HG02642 (cell line): Measurements from ENCODE around the gene DMP1.

ENCODE experiments used
- ATAC-seq: cut with Tn5 transposase; IDR thresholded peaks from one replicate; pipeline ENCODE4 v1.9.1; 2021; ENCODE audit warnings: mild to moderate bottlenecking; ENCODE audit not compliant: unreplicated experiment, poor library complexity

Gene DMP1, protein sequence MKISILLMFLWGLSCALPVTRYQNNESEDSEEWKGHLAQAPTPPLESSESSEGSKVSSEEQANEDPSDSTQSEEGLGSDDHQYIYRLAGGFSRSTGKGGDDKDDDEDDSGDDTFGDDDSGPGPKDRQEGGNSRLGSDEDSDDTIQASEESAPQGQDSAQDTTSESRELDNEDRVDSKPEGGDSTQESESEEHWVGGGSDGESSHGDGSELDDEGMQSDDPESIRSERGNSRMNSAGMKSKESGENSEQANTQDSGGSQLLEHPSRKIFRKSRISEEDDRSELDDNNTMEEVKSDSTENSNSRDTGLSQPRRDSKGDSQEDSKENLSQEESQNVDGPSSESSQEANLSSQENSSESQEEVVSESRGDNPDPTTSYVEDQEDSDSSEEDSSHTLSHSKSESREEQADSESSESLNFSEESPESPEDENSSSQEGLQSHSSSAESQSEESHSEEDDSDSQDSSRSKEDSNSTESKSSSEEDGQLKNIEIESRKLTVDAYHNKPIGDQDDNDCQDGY

DNA sequence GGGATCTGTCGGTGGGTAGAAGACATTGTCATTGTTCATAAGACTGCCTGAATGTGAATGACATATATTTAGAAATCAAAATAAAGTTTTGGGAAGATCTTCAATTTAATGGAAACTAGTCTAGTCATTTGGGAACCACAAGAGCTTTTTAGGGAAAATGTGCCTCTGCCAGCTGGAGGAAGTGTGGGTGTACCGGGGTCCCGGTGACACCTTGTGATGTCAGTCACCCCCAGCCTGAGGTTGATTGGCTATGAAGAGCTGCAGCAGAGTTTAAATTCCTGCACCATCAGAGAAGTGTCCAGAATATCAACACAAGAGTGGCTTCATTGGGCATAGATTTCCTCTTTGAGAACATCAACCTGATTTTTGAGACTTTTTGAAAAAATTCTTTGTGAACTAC is at the start of gene DMP1:
Gene DMP1, plus strand, starts transcription at position 301 of the 400 bp plus-strand sequence. CDS start 6,213 bp downstream, outside the sequence.
- ATAC-seq = no peak

- ATAC-seq = no peak
Observed at GRCh38 chr4:87601361-87601760, 48.7 kb upstream of the DMP1 start.

GRCh38 chr4:87608229-87608628 is 41.9 kb upstream of the DMP1 start, which contains the start of gene DSPP:
DSPP (plus strand) TSS chr4:87608529; CDS start chr4:87610909, 2,380 bp downstream.
- no peak for ATAC-seq

DNA sequence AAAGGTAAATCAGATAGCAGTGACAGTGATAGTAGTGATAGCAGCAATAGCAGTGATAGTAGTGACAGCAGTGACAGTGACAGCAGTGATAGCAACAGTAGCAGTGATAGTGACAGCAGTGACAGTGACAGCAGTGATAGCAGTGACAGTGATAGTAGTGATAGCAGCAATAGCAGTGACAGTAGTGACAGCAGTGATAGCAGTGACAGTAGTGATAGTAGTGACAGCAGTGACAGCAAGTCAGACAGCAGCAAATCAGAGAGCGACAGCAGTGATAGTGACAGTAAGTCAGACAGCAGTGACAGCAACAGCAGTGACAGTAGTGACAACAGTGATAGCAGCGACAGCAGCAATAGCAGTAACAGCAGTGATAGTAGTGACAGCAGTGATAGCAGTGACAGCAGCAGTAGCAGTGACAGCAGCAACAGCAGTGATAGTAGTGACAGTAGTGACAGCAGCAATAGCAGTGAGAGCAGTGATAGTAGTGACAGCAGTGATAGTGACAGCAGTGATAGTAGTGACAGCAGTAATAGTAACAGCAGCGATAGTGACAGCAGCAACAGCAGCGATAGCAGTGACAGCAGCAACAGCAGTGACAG is 35.7 kb upstream of the DMP1 start:
- no peak for ATAC-seq

- ATAC-seq = no peak
Observed at GRCh38 chr4:87616268-87616667, 33.8 kb upstream of the DMP1 start.

DNA sequence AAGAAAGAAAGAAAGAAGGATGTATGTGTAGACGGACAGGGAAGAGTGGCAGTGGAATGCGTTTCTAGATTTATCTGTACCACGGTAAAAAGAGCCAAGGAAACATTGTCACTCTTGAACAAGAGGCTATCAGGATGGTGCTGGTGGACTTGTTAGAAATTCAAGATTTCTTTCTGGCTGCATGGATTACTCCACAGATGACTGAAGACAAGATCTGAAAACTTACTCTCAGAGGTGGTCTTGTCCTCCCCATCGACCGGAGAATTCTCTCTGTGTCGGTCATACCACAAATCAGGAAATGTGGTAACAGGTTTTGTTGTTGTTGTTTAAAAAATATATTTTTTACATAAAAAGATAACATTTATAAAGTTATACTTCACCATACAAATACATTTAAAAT is 30.0 kb upstream of the DMP1 start:
- no peak for ATAC-seq

GRCh38 chr4:87620491-87620890 is 29.6 kb upstream of the DMP1 start:
- no peak for ATAC-seq

DNA sequence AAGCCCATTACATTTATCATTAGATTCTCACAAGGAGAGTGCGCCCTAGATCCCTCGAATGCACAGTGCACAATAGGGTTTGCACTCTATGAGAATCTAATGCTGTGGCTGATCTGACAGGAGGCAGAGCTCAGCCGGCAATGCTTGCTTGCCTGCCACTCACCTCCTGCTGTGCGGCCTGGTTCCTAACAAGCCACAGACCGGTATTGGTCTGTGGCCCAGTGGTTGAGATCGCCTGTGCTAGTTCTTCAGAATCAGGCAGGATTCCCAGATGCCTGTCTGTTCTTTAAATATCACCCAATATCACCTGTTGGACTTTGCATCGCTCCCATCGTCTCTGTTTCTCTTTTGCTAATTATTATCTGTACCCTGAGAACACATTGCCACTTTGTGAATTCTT is 27.8 kb upstream of the DMP1 start:
- no peak for ATAC-seq

- ATAC-seq = no peak
Observed at GRCh38 chr4:87624698-87625097, 25.4 kb upstream of the DMP1 start.

DNA sequence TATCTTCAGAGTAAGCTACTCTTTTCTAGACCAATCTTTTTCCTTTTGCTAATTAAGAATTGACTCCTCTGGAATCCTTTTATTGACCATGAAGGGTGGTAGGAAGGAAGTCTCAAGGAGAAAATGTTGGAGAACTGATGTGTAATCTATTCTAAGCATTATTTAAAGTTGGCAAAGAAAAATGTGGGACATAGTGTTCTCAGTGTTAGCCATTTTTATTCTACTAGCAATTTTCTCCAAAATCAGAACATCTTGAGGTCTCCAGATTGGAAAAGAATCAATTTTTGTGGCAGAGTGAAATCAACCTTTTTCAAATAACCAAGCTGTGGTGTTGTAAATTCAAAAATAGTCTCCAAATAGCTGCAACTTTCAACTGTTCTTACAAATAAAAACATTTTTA is 18.4 kb upstream of the DMP1 start:
- ATAC-seq = no peak

GRCh38 chr4:87632469-87632868 is 17.6 kb upstream of the DMP1 start:
- ATAC-seq = no peak

- ATAC-seq = no peak
Observed at GRCh38 chr4:87633243-87633642, 16.8 kb upstream of the DMP1 start.

DNA sequence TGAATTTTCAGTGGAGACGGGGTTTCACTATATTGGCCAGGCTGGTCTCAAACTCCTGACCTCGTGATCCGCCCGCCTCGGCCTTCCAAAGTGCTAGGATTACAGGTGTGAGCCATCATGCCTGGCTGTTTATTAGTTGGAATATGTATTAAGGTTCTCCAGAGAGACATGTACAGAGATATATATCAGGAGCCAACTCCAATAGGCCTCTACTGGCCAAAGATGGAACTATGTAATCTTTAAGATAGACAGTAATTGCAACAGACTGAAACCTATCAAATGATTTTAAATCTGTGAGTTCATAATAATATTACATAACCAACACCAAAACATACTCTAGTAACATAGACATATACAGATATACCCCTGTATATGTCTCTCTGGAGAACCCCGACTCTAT is 5.8 kb upstream of the DMP1 start:
- ATAC-seq = no peak

GRCh38 chr4:87650938-87651337 is 858 bp downstream of the DMP1 start:
- ATAC-seq = no peak

- no peak for ATAC-seq
Observed at GRCh38 chr4:87651941-87652340, 1.9 kb downstream of the DMP1 start.

GRCh38 chr4:87654487-87655044 is 4.5 kb downstream of the DMP1 start:
- no peak for ATAC-seq

GRCh38 chr4:87657525-87657924 is 7.4 kb downstream of the DMP1 start:
- ATAC-seq = no peak

- no peak for ATAC-seq
Observed at GRCh38 chr4:87659247-87659931, 9.3 kb downstream of the DMP1 start.

DNA sequence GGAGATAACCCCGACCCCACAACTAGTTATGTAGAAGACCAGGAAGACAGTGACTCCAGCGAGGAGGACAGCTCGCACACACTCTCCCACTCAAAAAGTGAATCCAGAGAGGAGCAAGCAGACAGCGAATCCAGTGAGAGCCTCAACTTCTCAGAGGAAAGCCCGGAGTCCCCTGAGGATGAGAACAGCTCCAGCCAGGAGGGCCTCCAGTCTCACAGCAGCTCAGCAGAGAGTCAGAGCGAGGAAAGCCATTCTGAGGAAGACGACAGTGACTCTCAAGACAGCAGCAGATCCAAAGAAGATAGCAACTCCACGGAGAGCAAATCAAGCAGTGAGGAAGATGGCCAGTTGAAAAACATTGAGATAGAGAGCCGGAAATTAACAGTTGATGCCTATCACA is 12.8 kb downstream of the DMP1 start:
- ATAC-seq = no peak

- ATAC-seq = no peak
Observed at GRCh38 chr4:87669373-87669772, 19.3 kb downstream of the DMP1 start.

DNA sequence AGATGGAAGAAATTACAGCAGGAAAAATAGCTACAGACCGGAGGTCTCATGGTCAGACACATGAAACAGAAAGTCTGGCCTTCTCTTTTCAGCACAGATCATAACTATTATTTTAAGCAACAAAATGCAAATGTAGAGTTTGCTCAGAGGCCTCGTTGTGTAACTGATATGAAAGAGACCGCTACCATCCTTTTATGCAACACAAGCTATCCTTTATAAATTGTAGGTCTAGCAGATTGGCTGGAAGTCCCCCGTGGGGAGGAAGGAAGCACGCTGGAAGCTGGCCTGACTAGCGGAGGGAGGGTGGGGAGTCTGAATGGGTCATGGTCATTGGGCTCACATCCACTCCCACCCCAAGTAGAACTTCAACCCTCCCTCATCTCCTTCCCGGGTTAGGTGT is 27.7 kb downstream of the DMP1 start:
- ATAC-seq = peak; percentile 88
